HG03064 (cell line): Measurements from ENCODE around the gene KCNAB2.

ENCODE experiments used
- ATAC-seq: cut with Tn5 transposase; IDR thresholded peaks from one replicate; pipeline ENCODE4 v1.9.1; 2021; ENCODE audit warnings: low read depth; ENCODE audit not compliant: unreplicated experiment

The KCNAB2 gene

DNA sequence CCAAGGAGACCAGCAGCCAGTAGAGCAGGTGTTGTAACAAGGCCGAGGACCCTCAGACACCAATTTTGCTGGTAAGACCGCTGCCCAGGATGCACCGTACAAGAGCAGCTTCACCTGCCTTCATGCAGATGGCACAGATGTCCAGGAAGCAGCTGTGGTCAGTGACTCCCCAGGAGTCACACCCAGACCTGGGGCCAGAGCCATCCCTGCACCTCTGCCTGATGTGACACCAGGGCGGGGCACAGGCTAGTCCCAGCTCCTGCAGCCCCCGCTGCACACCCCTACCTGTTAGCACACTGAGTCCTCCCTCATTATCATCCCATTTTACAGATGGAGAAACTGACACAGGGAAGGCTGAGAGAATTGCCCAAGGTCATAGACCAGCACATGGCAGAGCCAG lies 16.3 kb upstream of the KCNAB2 start:
- ATAC-seq, result no peak

DNA sequence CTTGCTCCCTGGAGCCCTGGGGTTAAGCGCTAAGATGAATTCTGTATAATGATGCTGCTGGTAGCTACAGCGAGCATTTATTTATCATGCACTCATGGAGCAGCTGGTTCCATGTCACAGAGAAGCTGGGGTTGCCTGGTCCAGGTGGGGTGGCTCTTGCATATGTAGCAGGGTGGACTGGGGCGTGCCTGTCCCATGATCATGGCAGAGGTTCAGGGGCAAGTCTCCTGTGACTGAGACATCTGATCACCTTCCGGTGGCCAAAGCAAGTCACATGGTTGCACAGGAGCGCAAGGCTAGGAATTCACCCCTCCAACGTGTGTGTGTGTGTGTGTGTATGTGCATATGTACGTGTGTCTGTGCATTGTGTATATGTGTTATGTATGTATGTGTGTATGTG lies 15.6 kb upstream of the KCNAB2 start:
- no peak for ATAC-seq

GRCh38 chr1:6030547-6031261 lies 15.0 kb upstream of the KCNAB2 start:
- no peak for ATAC-seq

- ATAC-seq, result no peak
Measured at GRCh38 chr1:6033124-6033523, 12.6 kb upstream of the KCNAB2 start.

- no peak for ATAC-seq
Measured at GRCh38 chr1:6033986-6034749, 11.5 kb upstream of the KCNAB2 start.

- ATAC-seq, result no peak
Measured at GRCh38 chr1:6034750-6035096, 11.0 kb upstream of the KCNAB2 start.

GRCh38 chr1:6035303-6035702 lies 10.4 kb upstream of the KCNAB2 start:
- no peak for ATAC-seq

GRCh38 chr1:6035719-6036118 lies 10.0 kb upstream of the KCNAB2 start:
- no peak for ATAC-seq

DNA sequence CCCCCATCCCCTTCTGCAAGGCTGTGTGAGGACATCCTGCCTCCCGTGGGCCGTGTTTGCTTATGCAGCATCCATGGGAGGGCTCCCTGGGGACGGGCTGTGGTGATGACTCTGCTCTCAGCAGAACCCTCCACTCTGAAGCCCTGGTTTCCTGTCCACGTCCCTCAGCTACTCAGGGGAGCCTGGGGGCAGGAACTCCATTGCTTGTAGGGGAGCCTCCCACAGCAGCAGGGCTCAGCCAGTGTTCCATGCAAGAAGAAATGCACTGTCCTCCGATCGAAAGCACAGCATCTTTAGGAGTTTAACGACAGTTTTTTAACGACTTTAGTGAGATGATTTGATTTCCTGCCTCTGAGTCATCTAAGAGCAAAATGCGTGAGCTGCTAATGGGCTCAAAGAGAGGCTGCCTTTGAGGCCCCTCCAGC lies 8.3 kb upstream of the KCNAB2 start:
- ATAC-seq, result no peak

DNA sequence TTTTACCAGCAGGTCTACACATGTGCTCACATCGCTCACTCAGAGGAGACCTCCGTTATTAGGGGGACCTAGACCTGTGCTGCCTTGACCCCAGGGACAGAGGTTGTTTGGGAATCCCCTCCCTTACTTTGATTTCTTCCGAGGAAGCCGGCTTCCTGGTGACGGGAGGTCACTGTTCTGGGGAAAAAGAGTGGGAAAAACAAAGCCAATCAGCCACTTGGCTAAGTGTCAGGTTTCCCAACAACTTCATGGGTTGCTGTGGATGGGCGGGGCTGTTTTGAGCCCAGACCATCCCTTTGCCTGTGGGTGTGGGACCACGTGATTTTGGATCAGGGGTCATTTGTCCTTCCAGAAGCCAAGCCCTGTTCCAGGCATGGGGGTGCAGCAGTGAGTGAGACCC lies 7.1 kb upstream of the KCNAB2 start:
- no peak for ATAC-seq

- ATAC-seq, result no peak
Measured at GRCh38 chr1:6039031-6039430, 6.7 kb upstream of the KCNAB2 start.

GRCh38 chr1:6040444-6040843 lies 5.2 kb upstream of the KCNAB2 start:
- no peak for ATAC-seq

- ATAC-seq, result no peak
Measured at GRCh38 chr1:6040861-6041415, 4.8 kb upstream of the KCNAB2 start.

GRCh38 chr1:6041432-6042062 lies 4.1 kb upstream of the KCNAB2 start:
- ATAC-seq, result no peak

GRCh38 chr1:6043561-6043960 lies 2.1 kb upstream of the KCNAB2 start:
- no peak for ATAC-seq

GRCh38 chr1:6044481-6045109 lies 1.1 kb upstream of the KCNAB2 start:
- no peak for ATAC-seq

- ATAC-seq, result no peak
Measured at GRCh38 chr1:6045110-6045502, 582 bp upstream of the KCNAB2 start.

DNA sequence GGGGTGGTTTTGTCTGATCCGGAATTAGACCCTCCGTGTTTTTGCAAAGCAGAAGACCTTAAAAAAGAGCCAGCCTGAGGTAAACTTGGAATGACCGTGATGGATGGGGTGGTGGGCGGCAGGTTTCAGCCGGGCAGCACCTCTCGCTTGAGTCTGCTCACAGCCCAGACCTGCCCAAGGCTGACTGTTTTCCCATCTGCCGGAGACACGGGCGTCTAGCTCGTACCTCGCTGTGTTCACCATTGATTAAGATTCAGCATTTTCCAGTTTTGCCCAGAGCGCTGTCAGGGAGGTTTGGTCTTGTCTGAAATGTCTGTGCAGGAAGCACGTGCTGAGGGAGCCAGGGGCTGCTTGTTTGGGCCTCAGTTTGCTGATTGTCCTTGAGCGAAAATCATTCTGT lies 591 bp downstream of the KCNAB2 start:
- ATAC-seq, result no peak

DNA sequence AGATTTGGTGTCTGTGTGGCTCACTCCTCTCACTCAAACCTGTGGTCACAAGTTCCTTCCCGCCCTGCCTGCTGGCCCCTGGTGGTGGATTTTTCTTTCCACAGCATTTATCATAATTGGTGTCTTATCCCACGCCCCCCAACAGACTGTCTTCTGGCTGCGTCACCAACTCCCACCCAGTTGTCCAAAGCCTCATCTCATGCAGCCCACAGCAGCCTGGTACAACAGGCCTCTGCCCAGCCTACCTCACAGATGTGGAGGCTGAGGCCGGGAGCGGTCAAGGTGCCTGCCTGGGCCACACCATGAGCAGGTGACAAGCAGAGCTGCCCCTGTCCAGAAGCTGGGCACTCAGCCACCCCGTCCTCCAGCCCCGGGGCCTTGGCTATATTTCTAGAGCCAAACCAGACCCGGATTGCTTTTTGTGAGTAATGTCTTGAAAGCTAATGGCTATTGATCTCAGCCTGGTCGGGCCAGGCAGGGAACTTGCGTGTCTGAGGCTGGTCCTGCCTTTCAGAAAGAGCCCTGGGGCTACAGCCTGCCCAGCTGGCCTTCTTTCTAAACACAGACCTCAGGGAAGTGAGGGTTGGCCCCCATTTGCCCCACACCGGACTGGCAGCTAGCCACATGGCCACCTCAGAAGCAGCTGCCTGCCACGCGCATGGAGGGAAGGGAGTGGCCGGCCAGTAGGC lies 2.6 kb downstream of the KCNAB2 start:
- no peak for ATAC-seq

- no peak for ATAC-seq
Measured at GRCh38 chr1:6049419-6049818, 3.7 kb downstream of the KCNAB2 start.

- ATAC-seq, result no peak
Measured at GRCh38 chr1:6051423-6051822, 5.7 kb downstream of the KCNAB2 start.
